ENCODE results near the gene EFHC2. TPM values are rescaled to one million over a fixed set of nuclear protein-coding genes. Genes with fewer than 3 reads are reported as not detected.

Gene EFHC2
- total and polyA plus RNA-seq, 2 of the 8 experiments (the other 6 are each of a cell fraction or from before 2014, with no cell fraction given): 1.8 to 3.4 TPM

- TF ChIP-seq CTCF (IDR thresholded peaks at IDR 0.05; ENCODE audit: control extremely low read depth in 1 of 3, insufficient read depth in 1 of 3, low read depth in 1 of 3, low read length in 3 of 3) (no peak), EGR1 (IDR thresholded peaks at IDR 0.05; ENCODE audit: borderline replicate concordance, low read depth, low read length) (no peak), SP2 (IDR thresholded peaks at IDR 0.05; ENCODE audit: low read length) (no peak), USF2 (IDR thresholded peaks at IDR 0.05; ENCODE audit: low read length) (no peak), ASH2L (IDR thresholded peaks at IDR 0.05; ENCODE audit: low read length) (no peak)
Observed at GRCh38 chrX:44227991-44228390, 115.5 kb downstream of the EFHC2 start (continued).
